ENCODE measurements around the gene SMIM26.

SMIM26 gene

GRCh38 chr20:18533491-18533890, 33.7 kb upstream of the SMIM26 start:
- TF ChIP-seq Cebpa-rat (IDR thresholded peaks at IDR 0.05): no peak
- peaks cover 86 to 94% (median 92%) of the 10 kb centered on the region in 11 experiments for H3K36me3 ChIP-seq
- H3K27ac ChIP-seq: no peak overlapping the region

DNA sequence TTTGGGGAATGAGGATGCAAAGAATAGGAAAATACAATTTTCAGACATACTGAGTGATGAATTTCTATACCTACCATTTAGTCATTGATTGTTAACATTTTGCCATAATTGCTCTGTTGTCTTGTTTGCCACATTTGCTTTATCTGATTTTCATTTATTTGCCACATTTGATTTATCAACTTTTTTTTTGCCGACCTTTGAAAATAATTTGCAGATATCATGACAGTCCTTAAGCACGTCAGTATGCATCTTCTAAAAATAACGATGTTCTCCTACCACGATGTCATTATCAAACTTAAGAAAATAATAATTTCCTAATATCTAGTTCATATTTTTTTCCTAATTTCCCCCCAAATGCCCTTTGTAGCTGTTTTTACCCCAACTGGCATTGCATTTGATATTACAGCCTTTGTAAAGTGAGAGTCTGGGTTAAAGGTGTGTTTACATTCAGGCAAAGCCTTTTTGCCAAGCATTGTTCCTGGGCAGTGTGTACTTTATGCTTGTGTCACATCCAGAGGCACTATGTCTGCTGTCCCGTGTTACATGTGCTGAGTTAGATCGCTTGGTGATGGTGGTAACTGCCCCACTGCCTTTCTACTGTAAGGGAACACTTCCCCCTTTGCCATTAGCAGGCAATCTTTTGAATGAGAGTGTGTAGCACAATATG, 33.1 kb upstream of the SMIM26 start:
- no peak overlapping the region for H3K9ac ChIP-seq
- peaks cover 0 to 5% (median 0%) of the 10 kb centered on the region in 11 experiments; a peak in 3 of 22 replicates for H3K9me3 ChIP-seq (replicated peaks in 1 of 11)
- TF ChIP-seq Cebpa-rat (IDR thresholded peaks at IDR 0.05): no peak
- H3K27me3 ChIP-seq: no peaks in the 10 kb centered on the region
- H3K4me2 ChIP-seq: no peak overlapping the region
- H3K27ac ChIP-seq: no peak overlapping the region
- H4K20me1 ChIP-seq: peaks cover 0 to 7% (median 0%) of the 10 kb centered on the region in 11 experiments; a peak in 2 of 22 replicates
- H3K36me3 ChIP-seq: peaks cover 80 to 93% (median 89%) of the 10 kb centered on the region in 11 experiments
- H3K4me1 ChIP-seq: no peaks in the 10 kb centered on the region
- no peak overlapping the region for H3K4me3 ChIP-seq

More at GRCh38 chr20:18533491-18533890, 33.7 kb upstream of the SMIM26 start:
- no peak overlapping the region for H3K9ac ChIP-seq
- H3K4me1 ChIP-seq: no peaks in the 10 kb centered on the region
- H4K20me1 ChIP-seq: peaks cover 0 to 13% (median 0%) of the 10 kb centered on the region in 11 experiments; a peak in 2 of 22 replicates
- H3K4me2 ChIP-seq: no peak overlapping the region
- peaks cover 0 to 5% (median 0%) of the 10 kb centered on the region in 11 experiments; a peak in 3 of 22 replicates for H3K9me3 ChIP-seq (replicated peaks in 1 of 11)
- H3K4me3 ChIP-seq: no peak overlapping the region
- H3K27me3 ChIP-seq: no peaks in the 10 kb centered on the region

DNA sequence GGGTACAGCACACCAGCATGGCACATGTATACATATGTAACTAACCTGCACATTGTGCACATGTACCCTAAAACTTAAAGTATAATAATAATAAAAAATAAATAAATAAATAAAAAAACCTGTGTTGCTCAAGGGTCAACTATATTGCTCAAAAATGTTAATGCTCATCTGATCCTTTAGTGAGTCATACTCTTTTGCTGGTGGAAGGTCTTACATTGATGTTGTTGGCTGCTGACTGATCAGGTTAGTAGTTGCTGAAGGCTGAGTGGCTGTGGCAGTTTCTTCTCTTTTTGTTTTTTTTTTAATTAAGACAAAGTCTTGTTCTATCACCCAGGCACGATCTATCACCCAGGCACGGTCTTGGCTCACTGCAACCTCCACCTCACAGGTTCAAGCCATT, 29.6 kb upstream of the SMIM26 start:
- Histone ChIP-seq H3K4me1 (no peaks in the 10 kb centered on the region), H3K4me3 (no peak overlapping the region), H3K36me3 (peaks cover 76 to 91% (median 84%) of the 10 kb centered on the region in 11 experiments), H3K27ac (no peak overlapping the region), H3K9ac (no peak overlapping the region), H4K20me1 (no peaks in the 10 kb centered on the region; a peak in 1 of 22 replicates), H3K27me3 (no peaks in the 10 kb centered on the region), H3K4me2 (no peak overlapping the region), H3K9me3 (replicated peaks in 1 of 11) (peaks cover 0 to 5% (median 0%) of the 10 kb centered on the region in 11 experiments; a peak in 3 of 22 replicates)
- TF ChIP-seq Cebpa-rat (IDR thresholded peaks at IDR 0.05): no peak

- Histone ChIP-seq H3K4me1 (no peaks in the 10 kb centered on the region), H3K9me3 (replicated peaks in 1 of 11) (peaks cover 0 to 3% (median 0%) of the 10 kb centered on the region in 11 experiments; a peak in 3 of 22 replicates), H3K9ac (no peak overlapping the region), H3K36me3 (peaks cover 76 to 91% (median 86%) of the 10 kb centered on the region in 11 experiments), H3K27me3 (no peaks in the 10 kb centered on the region), H4K20me1 (peaks cover 0 to 8% (median 0%) of the 10 kb centered on the region in 11 experiments; a peak in 1 of 22 replicates), H3K27ac (no peak overlapping the region), H3K4me2 (no peak overlapping the region), H3K4me3 (no peak overlapping the region)
- no peak for TF ChIP-seq Cebpa-rat (IDR thresholded peaks at IDR 0.05)
These were observed 25.5 kb upstream of the SMIM26 start for GRCh38 chr20:18541741-18542140.

- Histone ChIP-seq H3K27me3 (no peaks in the 10 kb centered on the region), H3K36me3 (peaks cover 83 to 95% (median 88%) of the 10 kb centered on the region in 11 experiments), H3K27ac (no peak overlapping the region), H3K9ac (no peak overlapping the region), H3K4me2 (no peak overlapping the region), H3K9me3 (replicated peaks in 1 of 11) (no peaks in the 10 kb centered on the region), H4K20me1 (peaks cover 0 to 8% (median 0%) of the 10 kb centered on the region in 11 experiments; a peak in 1 of 22 replicates), H3K4me3 (no peak overlapping the region), H3K4me1 (no peaks in the 10 kb centered on the region)
- no peak for TF ChIP-seq Cebpa-rat (IDR thresholded peaks at IDR 0.05)
These were observed 24.0 kb upstream of the SMIM26 start for GRCh38 chr20:18543216-18543615.

GRCh38 chr20:18543932-18544331, 23.3 kb upstream of the SMIM26 start:
- Histone ChIP-seq H4K20me1 (peaks cover 0 to 8% (median 0%) of the 10 kb centered on the region in 11 experiments; a peak in 1 of 22 replicates), H3K27ac (no peak overlapping the region), H3K4me1 (no peaks in the 10 kb centered on the region), H3K9me3 (replicated peaks in 1 of 11) (no peaks in the 10 kb centered on the region), H3K9ac (no peak overlapping the region), H3K36me3 (peaks cover 84 to 95% (median 90%) of the 10 kb centered on the region in 11 experiments), H3K27me3 (no peaks in the 10 kb centered on the region), H3K4me2 (no peak overlapping the region), H3K4me3 (no peak overlapping the region)
- TF ChIP-seq Cebpa-rat (IDR thresholded peaks at IDR 0.05): no peak

- Histone ChIP-seq H3K9ac (no peak overlapping the region), H3K4me3 (no peak overlapping the region), H3K4me1 (no peaks in the 10 kb centered on the region), H3K27me3 (no peaks in the 10 kb centered on the region), H3K27ac (no peak overlapping the region), H3K9me3 (replicated peaks in 1 of 11) (no peaks in the 10 kb centered on the region), H3K36me3 (peaks cover 88 to 98% (median 95%) of the 10 kb centered on the region in 11 experiments), H3K4me2 (no peak overlapping the region), H4K20me1 (peaks cover 0 to 8% (median 0%) of the 10 kb centered on the region in 11 experiments; a peak in 1 of 22 replicates)
- no peak for TF ChIP-seq Cebpa-rat (IDR thresholded peaks at IDR 0.05)
These were observed 21.7 kb upstream of the SMIM26 start for GRCh38 chr20:18545566-18545965.

- TF ChIP-seq Cebpa-rat (IDR thresholded peaks at IDR 0.05): no peak
- H3K4me3 ChIP-seq: no peak overlapping the region
- no peaks in the 10 kb centered on the region for H3K4me1 ChIP-seq
- peaks cover 90 to 98% (median 96%) of the 10 kb centered on the region in 11 experiments for H3K36me3 ChIP-seq
- H3K4me2 ChIP-seq: no peak overlapping the region
- no peak overlapping the region for H3K27ac ChIP-seq
- no peak overlapping the region for H3K9ac ChIP-seq
- H4K20me1 ChIP-seq: peaks cover 0 to 6% (median 0%) of the 10 kb centered on the region in 11 experiments; a peak in 1 of 22 replicates
- H3K27me3 ChIP-seq: no peaks in the 10 kb centered on the region
- H3K9me3 ChIP-seq (replicated peaks in 1 of 11): no peaks in the 10 kb centered on the region
These were observed 18.8 kb upstream of the SMIM26 start for GRCh38 chr20:18548465-18548864.

GRCh38 chr20:18553746-18554145, 13.5 kb upstream of the SMIM26 start:
- peaks cover 86 to 100% (median 94%) of the 10 kb centered on the region in 11 experiments for H3K36me3 ChIP-seq
- no peak overlapping the region for H3K9ac ChIP-seq
- no peaks in the 10 kb centered on the region for H3K27me3 ChIP-seq
- no peaks in the 10 kb centered on the region for H3K4me1 ChIP-seq
- peaks cover 0 to 7% (median 0%) of the 10 kb centered on the region in 11 experiments; a peak in 1 of 22 replicates for H4K20me1 ChIP-seq
- no peak overlapping the region for H3K4me2 ChIP-seq
- H3K9me3 ChIP-seq (replicated peaks in 1 of 11): peaks cover 0 to 11% (median 0%) of the 10 kb centered on the region in 11 experiments; a peak in 3 of 22 replicates
- no peak overlapping the region for H3K4me3 ChIP-seq
- TF ChIP-seq Cebpa-rat (IDR thresholded peaks at IDR 0.05): no peak
- no peak overlapping the region for H3K27ac ChIP-seq

All from BLaER1 treated with 17β-estradiol and CSF1 and Interleukin-3, amounts not matched to agents 10 nM and 100 nM (cell line).